Measurements from ENCODE around the gene THSD4.

The THSD4 gene

DNA sequence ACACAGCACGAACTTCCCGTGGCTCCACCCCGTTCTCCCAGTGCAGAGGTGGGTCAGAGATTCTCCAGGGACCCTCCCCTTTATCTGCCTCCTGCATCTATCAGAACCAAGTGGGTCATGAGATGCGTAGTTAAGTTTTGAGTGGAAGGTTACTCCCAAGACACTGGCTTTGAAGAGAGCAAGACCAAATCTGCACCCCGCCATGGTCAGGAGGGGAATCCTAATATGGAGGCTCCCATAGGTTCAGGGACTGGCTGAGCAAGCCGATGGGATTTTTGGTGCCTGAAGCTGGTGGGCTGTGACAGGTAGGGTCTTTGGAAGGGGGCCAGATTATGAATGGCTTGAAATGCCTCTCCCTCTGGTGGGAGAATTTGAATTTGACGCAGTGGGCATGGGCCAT lies 488.1 kb downstream of the THSD4 start:
- DNase-seq: no peak

DNA sequence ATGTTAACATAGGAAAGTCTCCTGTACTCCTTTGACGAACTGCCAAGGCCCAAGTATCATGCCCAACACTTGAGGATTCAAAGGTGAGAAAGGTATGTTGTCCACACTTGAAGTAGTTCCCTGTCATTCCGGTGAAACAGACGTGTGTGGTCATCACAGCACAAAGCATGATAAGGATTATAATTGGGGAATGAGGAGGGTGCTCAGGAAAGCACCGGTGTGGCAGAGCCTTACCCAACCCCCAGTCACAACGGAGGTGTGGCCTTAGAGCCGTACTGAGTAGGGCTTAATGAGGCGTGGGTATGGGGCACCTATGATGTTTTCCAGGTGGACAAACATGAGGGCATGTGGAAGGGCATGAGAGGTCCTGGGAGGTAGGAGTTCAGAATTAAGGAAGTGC lies 492.1 kb downstream of the THSD4 start:
- no peak for DNase-seq

GRCh38 chr15:71610728-71611552 lies 495.7 kb downstream of the THSD4 start:
- DNase-seq: no peak

DNA sequence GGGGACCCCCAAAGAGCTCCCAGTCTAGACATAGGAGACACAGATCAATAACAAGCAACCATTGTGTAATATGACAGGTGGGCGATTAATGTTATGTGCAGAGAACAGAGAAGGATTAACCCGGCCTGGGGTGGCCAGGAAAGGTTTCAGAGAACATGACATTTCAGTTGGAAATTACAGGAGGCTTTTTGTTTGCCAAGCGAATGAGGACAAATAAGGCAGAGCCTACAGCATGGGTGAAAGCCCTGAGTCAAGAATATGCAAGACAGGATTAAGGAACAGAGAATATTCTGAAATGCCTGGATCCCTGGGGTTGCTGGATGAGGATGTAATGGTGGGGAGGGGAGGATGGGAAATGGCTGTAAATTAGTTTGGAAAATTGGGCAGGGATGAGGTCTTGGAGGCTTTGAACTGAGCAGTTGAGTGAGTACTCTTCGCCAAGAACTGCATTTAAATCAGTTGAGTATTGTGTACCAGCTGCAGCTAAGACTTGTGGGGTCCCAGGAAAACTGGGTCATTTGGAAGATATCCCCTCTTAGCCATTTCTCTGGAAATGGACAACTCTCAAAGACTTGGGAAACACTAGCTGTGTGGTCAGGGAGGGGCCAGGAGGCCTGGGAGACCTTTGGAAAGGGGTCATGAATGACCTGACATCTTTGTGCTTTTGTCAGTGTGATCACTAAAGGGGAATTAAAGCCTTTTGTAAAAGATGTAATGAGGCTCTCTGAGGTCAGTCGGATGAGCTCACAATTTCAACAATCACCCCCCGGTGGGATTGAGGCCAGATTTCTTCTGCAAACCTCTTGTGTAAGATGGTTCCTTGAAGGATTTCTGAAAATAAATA lies 496.5 kb downstream of the THSD4 start:
- DNase-seq: no peak

DNA sequence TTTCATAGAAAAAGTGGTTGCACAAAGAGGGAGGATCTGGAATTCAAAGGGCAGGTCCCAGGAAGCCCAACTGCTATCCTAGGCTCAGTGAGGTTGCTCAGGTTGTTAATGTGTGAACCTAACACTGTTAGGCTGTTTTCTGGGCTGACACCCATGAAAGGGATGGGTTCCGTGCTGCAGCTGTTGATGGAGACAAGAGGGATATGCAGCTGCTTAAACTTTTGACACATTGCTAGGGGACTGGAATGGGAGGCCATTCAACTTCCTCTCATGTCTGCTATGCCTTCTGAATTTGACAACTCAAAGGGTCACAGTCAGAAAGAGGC lies 497.1 kb downstream of the THSD4 start:
- no peak for DNase-seq

GRCh38 chr15:71612869-71613268 lies 497.6 kb downstream of the THSD4 start:
- DNase-seq: no peak

DNA sequence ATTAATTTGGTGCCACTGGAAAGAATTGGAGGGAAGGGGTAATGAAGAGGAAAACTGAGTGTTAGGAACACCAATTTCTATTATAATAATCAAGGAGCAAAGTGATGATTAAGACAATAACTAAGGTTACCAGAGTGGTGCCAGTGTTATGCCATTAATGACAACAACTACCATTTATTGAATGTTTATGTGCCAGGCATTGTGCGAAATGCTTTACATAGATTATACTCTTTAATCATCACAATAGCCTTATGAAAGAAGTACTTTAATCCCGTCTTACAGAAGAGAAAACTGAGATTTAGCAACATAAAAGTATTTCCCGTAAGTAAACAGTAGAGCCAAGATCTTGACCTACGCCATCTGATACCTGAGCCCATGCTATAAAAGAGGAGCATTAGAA lies 507.8 kb downstream of the THSD4 start:
- DNase-seq: no peak

DNA sequence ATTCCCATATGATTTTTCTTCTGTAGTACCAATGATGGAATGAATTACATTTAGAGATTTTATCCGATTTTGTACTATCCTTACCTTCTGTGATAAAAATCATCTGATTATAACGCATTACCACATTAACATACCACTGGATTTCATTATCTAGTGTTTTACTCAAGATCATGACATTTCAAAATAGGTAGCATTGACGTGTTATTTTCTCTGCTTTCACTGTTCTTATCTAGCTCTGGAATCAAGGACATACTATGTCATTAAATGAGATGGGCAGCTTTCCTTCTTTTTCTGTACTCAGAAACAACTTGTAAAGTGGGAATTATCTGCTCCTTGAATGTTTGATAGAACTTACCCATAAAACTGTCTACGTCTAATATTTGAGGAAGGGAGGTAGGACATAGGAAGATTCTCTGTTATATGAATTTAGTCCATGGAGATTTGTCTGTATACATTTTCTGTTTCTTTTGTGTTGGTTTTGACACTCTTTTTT lies 511.4 kb downstream of the THSD4 start:
- no peak for DNase-seq

- no peak for DNase-seq
Observed at GRCh38 chr15:71627188-71627587, 511.9 kb downstream of the THSD4 start.

GRCh38 chr15:71627604-71628003 lies 512.3 kb downstream of the THSD4 start:
- no peak for DNase-seq

- no peak for DNase-seq
Observed at GRCh38 chr15:71628988-71629770, 513.9 kb downstream of the THSD4 start.

- DNase-seq: no peak
Observed at GRCh38 chr15:71629781-71630474, 514.7 kb downstream of the THSD4 start.

DNA sequence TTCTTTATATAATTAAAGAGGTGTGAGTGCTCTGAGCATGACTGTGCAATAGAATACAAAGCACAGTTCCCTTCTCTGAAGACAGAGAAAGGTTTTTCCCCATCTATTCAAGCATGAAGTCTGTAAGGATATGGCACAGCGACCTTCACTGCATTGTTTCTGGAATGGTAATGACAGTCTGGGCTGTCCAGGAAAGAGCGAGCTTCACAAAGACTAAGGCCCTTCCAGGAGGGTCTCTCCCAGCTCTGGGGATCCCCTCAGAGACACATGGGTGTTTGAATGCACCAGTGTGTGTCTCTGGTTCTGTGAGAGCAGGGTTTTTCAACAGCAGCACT lies 515.2 kb downstream of the THSD4 start:
- DNase-seq: no peak

DNA sequence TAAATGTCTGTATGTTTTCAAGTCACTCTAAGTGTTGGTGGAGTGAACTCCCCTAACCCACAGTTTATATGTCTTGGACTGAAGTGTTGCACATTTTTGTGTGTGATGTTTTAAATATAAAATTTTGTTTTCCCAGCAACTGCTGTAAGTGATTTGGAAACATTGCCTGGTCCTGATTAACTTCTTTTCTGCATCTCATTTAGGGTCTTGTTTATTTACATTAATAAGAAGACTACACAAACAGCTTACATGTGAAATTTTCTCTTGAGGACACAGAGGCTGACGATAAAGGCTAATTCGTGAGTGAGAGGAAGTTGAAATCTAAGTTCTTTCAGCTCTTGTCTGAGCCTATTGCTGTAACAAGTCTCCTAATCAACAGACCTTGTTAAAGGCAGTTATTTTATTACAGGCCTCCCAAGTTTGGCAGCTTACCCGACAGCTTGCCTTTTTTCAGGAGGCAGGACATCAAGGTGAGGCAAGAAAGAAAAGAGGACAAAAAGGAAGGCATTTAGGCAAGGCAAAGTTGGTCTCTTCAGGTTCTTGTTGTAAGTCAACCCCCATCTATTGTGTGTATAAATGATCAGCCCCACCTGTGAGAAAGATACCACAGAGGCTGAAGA lies 517.4 kb downstream of the THSD4 start:
- DNase-seq: no peak

- DNase-seq: no peak
Observed at GRCh38 chr15:71634820-71635560, 519.7 kb downstream of the THSD4 start.

GRCh38 chr15:71635735-71636134 lies 520.5 kb downstream of the THSD4 start:
- no peak for DNase-seq

DNA sequence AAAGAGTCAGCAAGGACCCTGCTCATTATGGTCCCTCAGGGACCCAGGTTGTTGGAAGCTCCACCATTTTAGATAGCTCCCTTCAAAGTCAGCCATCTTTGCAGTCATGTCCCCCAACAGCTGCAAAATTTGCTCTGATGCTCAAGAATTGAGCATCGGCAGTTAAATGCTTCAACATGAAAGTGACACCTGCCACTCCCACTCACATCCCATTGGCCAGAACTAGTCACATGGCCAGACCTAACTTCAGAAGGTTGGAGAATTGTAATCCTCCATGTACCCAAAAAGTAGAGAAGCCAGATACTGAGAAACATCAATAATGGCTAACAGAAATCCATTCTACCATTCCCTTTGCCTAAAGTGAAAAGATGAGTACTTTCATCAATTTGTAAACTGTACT lies 523.6 kb downstream of the THSD4 start:
- DNase-seq: no peak

DNA sequence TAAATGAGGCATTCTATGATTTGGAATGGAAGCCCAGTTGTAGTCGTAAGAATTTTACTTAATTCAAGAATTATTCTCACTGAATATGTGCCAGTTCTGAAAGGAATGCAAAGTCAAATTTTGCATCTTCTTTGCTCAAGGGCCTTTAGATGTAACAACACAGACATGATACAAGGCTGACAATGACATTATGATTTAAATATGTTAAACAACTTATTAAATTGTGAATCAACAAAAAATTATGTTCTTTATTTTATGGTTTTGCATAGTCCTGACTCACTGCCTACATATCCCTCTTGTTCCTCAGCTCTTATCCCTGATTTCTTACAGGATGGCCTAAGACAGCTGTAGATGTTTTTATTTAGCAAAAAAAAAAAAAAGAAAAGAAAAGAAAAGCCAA lies 524.2 kb downstream of the THSD4 start:
- DNase-seq: no peak

GRCh38 chr15:71643918-71644317 lies 528.6 kb downstream of the THSD4 start:
- no peak for DNase-seq

GRCh38 chr15:71646767-71647486 lies 531.7 kb downstream of the THSD4 start:
- DNase-seq: no peak

- DNase-seq: no peak
Observed at GRCh38 chr15:71647487-71647808, 532.2 kb downstream of the THSD4 start.

Measured in cortex of kidney (tissue), 1 donor.